Hematopoietic multipotent progenitor cell (in vitro differentiated cells): Measurements from ENCODE around the gene PPP6R3. TPM values are rescaled to one million over a fixed set of nuclear protein-coding genes. Genes with fewer than 3 reads are reported as not detected.
"Not testable (repeated sequence)": the region's sequence is repeated elsewhere in the genome, so short reads cannot be mapped to it uniquely, and the experiment has no call there.

Source experiments
- DNase-seq, 3 donors: peaks; one replicate each; pipeline ENCODE4 v3.0.0-alpha.2; 2011 to 2015; ENCODE audit warnings: low read depth in 2 of 3, low spot score in 2 of 3
- total RNA-seq: library from RNA; depleted of rRNA; stranded (reverse); fragments of >200 nt; gene quantifications from one replicate; pipeline ENCODE4 v1.2.3, GENCODE V29; 2012

The PPP6R3 gene
- total RNA-seq, 1 donor: 113 TPM

- DNase-seq: no peak
Observed at GRCh38 chr11:68455485-68455884, 5.1 kb upstream of the PPP6R3 start.

GRCh38 chr11:68457216-68457897, 3.2 kb upstream of the PPP6R3 start:
- DNase-seq: no peak

- no peak for DNase-seq
Observed at GRCh38 chr11:68457898-68458249, 2.7 kb upstream of the PPP6R3 start.

- not testable (repeated sequence) for DNase-seq
Observed at GRCh38 chr11:68458340-68458739, 2.2 kb upstream of the PPP6R3 start.

GRCh38 chr11:68459886-68460740, 439 bp upstream of the PPP6R3 start:
- DNase-seq: peak; percentile 91 to 100 (median 100)

GRCh38 chr11:68461575-68461917, 994 bp downstream of the PPP6R3 start:
- DNase-seq: no peak

GRCh38 chr11:68463714-68464113, 3.2 kb downstream of the PPP6R3 start:
- DNase-seq: no peak

- DNase-seq: no peak
Observed at GRCh38 chr11:68467201-68467834, 6.8 kb downstream of the PPP6R3 start.

GRCh38 chr11:68468217-68468828, 7.8 kb downstream of the PPP6R3 start:
- DNase-seq: no peak

GRCh38 chr11:68469122-68469521, 8.6 kb downstream of the PPP6R3 start:
- DNase-seq: no peak

GRCh38 chr11:68469642-68470041, 9.1 kb downstream of the PPP6R3 start:
- no peak for DNase-seq

- DNase-seq: no peak
Observed at GRCh38 chr11:68470304-68470811, 9.8 kb downstream of the PPP6R3 start.

GRCh38 chr11:68471360-68472340, 11.1 kb downstream of the PPP6R3 start:
- peak in 2 of 3 donors; percentile 80 to 91 for DNase-seq

- DNase-seq: no peak
Observed at GRCh38 chr11:68472778-68473177, 12.2 kb downstream of the PPP6R3 start.

- no peak for DNase-seq
Observed at GRCh38 chr11:68473693-68474092, 13.1 kb downstream of the PPP6R3 start.

GRCh38 chr11:68475626-68476025, 15.1 kb downstream of the PPP6R3 start:
- DNase-seq: not testable (repeated sequence)

GRCh38 chr11:68479390-68479789, 18.8 kb downstream of the PPP6R3 start:
- DNase-seq: no peak

GRCh38 chr11:68480193-68480592, 19.6 kb downstream of the PPP6R3 start:
- no peak for DNase-seq

GRCh38 chr11:68480852-68481510, 20.4 kb downstream of the PPP6R3 start:
- no peak for DNase-seq
